K562 (cell line): ENCODE measurements around the gene LYPD5. TPM values are rescaled to one million over a fixed set of nuclear protein-coding genes. Genes with fewer than 3 reads are reported as not detected.

Experiments used
- CEBPB ChIP-seq: fragments of 450-650 bp; IDR thresholded peaks from 2 replicates; pipeline ENCODE4 v1.6.1; 2016; ENCODE audit warnings: missing genetic modification characterization, missing compliant biosample characterization
- CREM ChIP-seq: IDR thresholded peaks from 2 replicates; pipeline ENCODE4 v1.6.1; 2014; ENCODE audit warnings: antibody characterized with exemption, low read depth
- ETS1 ChIP-seq: conservative IDR thresholded peaks from 2 replicates; pipeline ENCODE4 v1.6.1; 2011; ENCODE audit warnings: low read depth, mild to moderate bottlenecking, low read length; ENCODE audit not compliant: control insufficient read depth
- FOXM1 ChIP-seq, 2 experiments: fragments of 450-650 bp in 1 of 2; sonication (generic) in 1 of 2; formaldehyde crosslinking in 1 of 2; IDR thresholded peaks; 2 replicates each; pipeline versions ENCODE4 v1.6.1 to v1.9.0; 2017 to 2022; ENCODE audit warnings: low read depth in 2 of 2, mild to moderate bottlenecking in 2 of 2, missing genetic modification reagents in 1 of 2, moderate library complexity in 1 of 2
- HCFC1 ChIP-seq: IDR thresholded peaks from 2 replicates; pipeline ENCODE4 v1.6.1; 2012; ENCODE audit warnings: low read depth, low read length, improper control_type of control experiment
- ID3 ChIP-seq, 2 experiments: fragments of 250-450 bp in 1 of 2; fragments of 450-650 bp in 1 of 2; sonication (Bioruptor Pico) in 1 of 2; IDR thresholded peaks; 2 replicates each; pipeline versions ENCODE4 v1.6.1 to v1.8.0; 2016 to 2021; ENCODE audit warnings: mild to moderate bottlenecking in 2 of 2, moderate library complexity in 2 of 2, missing compliant biosample characterization in 1 of 2, missing genetic modification characterization in 1 of 2
- REST ChIP-seq, 2 experiments: fragments of 450-650 bp; formaldehyde crosslinking in 1 of 2; IDR thresholded peaks; 2 replicates each; pipeline versions ENCODE4 v1.4.0 to v1.6.1; 2014 to 2020; ENCODE audit warnings: mild to moderate bottlenecking in 2 of 2, borderline replicate concordance in 1 of 2, low read depth in 1 of 2
- TSHZ1 ChIP-seq: fragments of 250-450 bp; sonication (Bioruptor Pico); IDR thresholded peaks from 2 replicates; pipeline ENCODE4 v1.4.0; 2020; ENCODE audit warnings: mild to moderate bottlenecking, moderate library complexity
- ZNF143 ChIP-seq: sonication (generic); formaldehyde crosslinking; IDR thresholded peaks from 2 replicates; pipeline ENCODE4 v1.9.0; 2022; ENCODE audit warnings: mild to moderate bottlenecking, missing genetic modification reagents
- ZNF699 ChIP-seq: fragments of 250-450 bp; sonication (Bioruptor Pico); IDR thresholded peaks from 2 replicates; pipeline ENCODE4 v1.8.0; 2021; ENCODE audit warnings: mild to moderate bottlenecking, moderate library complexity; ENCODE audit not compliant: insufficient replicate concordance
- ZNF830 ChIP-seq: fragments of 250-450 bp; sonication (Bioruptor Pico); IDR thresholded peaks from 2 replicates; pipeline ENCODE4 v1.5.0; 2021; ENCODE audit warnings: mild to moderate bottlenecking
- polyA plus RNA-seq, 8 experiments: library from polyadenylated mRNA; depleted of rRNA in 4 of 8; stranded (reverse) in 5 of 8; unstranded in 3 of 8; fragments of >200 nt; fragmentation: Nextera tagmentation in 2 of 8; fragmentation: Illumina TruSeq in 1 of 8; extraction: Ambion mirVana in 2 of 8; extraction: Trizol in 1 of 8; gene quantifications; 2 replicates each; pipeline versions ENCODE4 v1.2.1 to v1.2.3, GENCODE V29; 2011 to 2014; ENCODE audit warnings: inconsistent platforms in 1 of 8, missing spikeins in 1 of 8
- total RNA-seq, 7 experiments: library from RNA; depleted of rRNA in 6 of 7; stranded (reverse); fragments of >200 nt in 6 of 7; fragmentation: Illumina TruSeq in 2 of 7; extraction: Trizol in 2 of 7; gene quantifications; 2 replicates each; pipeline versions ENCODE4 v1.2.1 to v1.2.3, GENCODE V29; 2011 to 2021; ENCODE audit warnings: low replicate concordance in 1 of 7

LYPD5 gene
- total and polyA plus RNA-seq, 9 of the 15 experiments (the other 6 are each of a cell fraction or from before 2014, with no cell fraction given): 0.03 to 0.22 (median 0.10) TPM; not detected in 3

- TF ChIP-seq ID3 (CRISPR knock-in tag; IDR thresholded peaks at IDR 0.05): no peak
- no peak for TF ChIP-seq ID3 (tag; IDR thresholded peaks at IDR 0.05)
- no peak for TF ChIP-seq CEBPB (tag)
- TF ChIP-seq TSHZ1 (CRISPR knock-in tag): no peak
- no peak for TF ChIP-seq ZNF830 (CRISPR knock-in tag)
- no peak for TF ChIP-seq ZNF699 (CRISPR knock-in tag)
- TF ChIP-seq ZNF143 (CRISPR knock-in tag): peak; percentile 89
- TF ChIP-seq REST (IDR thresholded peaks at IDR 0.05; ENCODE audit: borderline replicate concordance): no peak
- no peak for TF ChIP-seq REST (CRISPR knock-in tag; IDR thresholded peaks at IDR 0.05; ENCODE audit: low read depth)
- TF ChIP-seq CREM: 0 out of 2 replicates have a peak, but pooled peaks have one; percentile 44
- TF ChIP-seq HCFC1: peak; percentile 93
- TF ChIP-seq ETS1: peak; percentile 76; the same call in 1 of the 2 replicates
- TF ChIP-seq FOXM1 (IDR thresholded peaks at IDR 0.05; ENCODE audit: low read depth): no peak
- no peak for TF ChIP-seq FOXM1 (CRISPR knock-in tag; IDR thresholded peaks at IDR 0.05; ENCODE audit: low read depth)
Observed at GRCh38 chr19:43826787-43827754, 24.8 kb upstream of the LYPD5 start, which contains the start of gene ZNF283 (continued).
